Neutrophil (primary cell): ENCODE results near the gene ITFG1.

Source experiments
- H3K27ac ChIP-seq: fragments of 200-600 bp; sonication (generic); 2 replicates; pipeline ENCODE4 v1.5.1; 2016; ENCODE audit warnings: mild to moderate bottlenecking, moderate library complexity
- H3K27me3 ChIP-seq: fragments of 200-600 bp; sonication (generic); 2 replicates; pipeline ENCODE4 v1.6.0; 2016; ENCODE audit warnings: mild to moderate bottlenecking
- H3K36me3 ChIP-seq: fragments of 200-600 bp; sonication (generic); 2 replicates; pipeline ENCODE4 v1.5.1; 2017
- H3K4me1 ChIP-seq, 2 experiments: fragments of 200-600 bp in 1 of 2; sonication (generic) in 1 of 2; 1 replicate in 1 of 2; 2 replicates in 1 of 2; pipeline versions ENCODE4 v1.5.1 to v1.6.1; 2013 to 2016; ENCODE audit warnings: low read depth in 1 of 2, low read length in 1 of 2, mild to moderate bottlenecking in 1 of 2, moderate library complexity in 1 of 2; ENCODE audit not compliant: control insufficient read depth in 1 of 2, insufficient read depth in 1 of 2
- H3K4me3 ChIP-seq, 2 experiments: fragments of 200-600 bp in 1 of 2; sonication (generic) in 1 of 2; 1 replicate in 1 of 2; 2 replicates in 1 of 2; pipeline ENCODE4 v1.5.1; 2013 to 2016; ENCODE audit warnings: low read depth in 1 of 2, low read length in 1 of 2, mild to moderate bottlenecking in 1 of 2, moderate library complexity in 1 of 2
- H3K9me3 ChIP-seq: fragments of 200-600 bp; sonication (generic); 2 replicates; pipeline ENCODE4 v1.5.1; 2016
- CTCF ChIP-seq: fragments of 200-600 bp; sonication (generic); IDR thresholded peaks from 2 replicates; pipeline ENCODE4 v1.5.1; 2016; ENCODE audit warnings: antibody characterized with exemption

The ITFG1 gene

GRCh38 chr16:47125757-47126156 is 335.1 kb downstream of the ITFG1 start:
- Histone ChIP-seq H3K4me3 (no peak overlapping the region), H3K36me3 (no peaks in the 10 kb centered on the region), H3K9me3 (no peaks in the 10 kb centered on the region), H3K27ac (no peak overlapping the region), H3K4me1 (no peaks in the 10 kb centered on the region), H3K27me3 (no peaks in the 10 kb centered on the region)
- TF ChIP-seq CTCF, result no peak

DNA sequence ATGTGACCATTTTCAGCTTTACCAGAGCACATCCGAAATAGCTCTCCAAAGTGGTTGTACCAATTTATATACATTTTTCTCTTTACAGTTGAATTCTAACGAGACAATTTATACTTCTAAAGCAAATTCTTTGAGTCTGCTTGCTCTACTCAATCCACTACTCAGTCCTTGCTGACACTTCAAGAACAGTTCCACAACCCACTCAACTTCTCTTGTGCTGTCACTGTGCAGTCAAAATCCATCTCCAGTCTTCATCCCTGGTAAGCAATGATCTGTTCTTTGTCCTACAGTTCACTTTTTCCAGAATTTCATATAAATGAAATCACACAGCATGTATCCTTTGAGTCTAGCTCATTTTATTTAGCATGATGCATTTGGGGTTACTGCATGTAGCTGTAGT is 347.7 kb downstream of the ITFG1 start:
- H3K36me3 ChIP-seq, result no peaks in the 10 kb centered on the region
- TF ChIP-seq CTCF, result no peak

GRCh38 chr16:47110939-47111338 is 349.9 kb downstream of the ITFG1 start:
- H3K4me1 ChIP-seq, result no peaks in the 10 kb centered on the region
- no peaks in the 10 kb centered on the region for H3K9me3 ChIP-seq
- H3K36me3 ChIP-seq, result no peaks in the 10 kb centered on the region
- H3K27ac ChIP-seq, result no peak overlapping the region
- H3K4me3 ChIP-seq, result no peak overlapping the region
- TF ChIP-seq CTCF, result no peak
- no peaks in the 10 kb centered on the region for H3K27me3 ChIP-seq

More for the DNA sequence above, 347.7 kb downstream of the ITFG1 start:
- no peak overlapping the region for H3K4me3 ChIP-seq
- H3K27me3 ChIP-seq, result no peaks in the 10 kb centered on the region
- H3K9me3 ChIP-seq, result no peaks in the 10 kb centered on the region
- no peak overlapping the region for H3K27ac ChIP-seq
- no peaks in the 10 kb centered on the region for H3K4me1 ChIP-seq

- Histone ChIP-seq H3K4me1 (no peaks in the 10 kb centered on the region), H3K4me3 (no peak overlapping the region), H3K27ac (no peak overlapping the region), H3K9me3 (no peaks in the 10 kb centered on the region), H3K36me3 (no peaks in the 10 kb centered on the region), H3K27me3 (no peaks in the 10 kb centered on the region)
- TF ChIP-seq CTCF, result no peak
Observed at GRCh38 chr16:47109361-47109760, 351.5 kb downstream of the ITFG1 start.
